Body of pancreas (tissue), 4 donors: ENCODE data around the gene DLGAP1.

ENCODE experiments used
- CTCF ChIP-seq, 7 experiments: fragments of 450-650 bp in 4 of 7; fragments of 200-600 bp in 3 of 7; sonication (generic) in 3 of 7; IDR thresholded peaks; one replicate each; pipeline ENCODE4 v1.5.1; 2016 to 2019; ENCODE audit warnings: antibody characterized with exemption in 7 of 7
- POLR2A ChIP-seq, 3 donors: fragments of 450-650 bp; IDR thresholded peaks; one replicate each; pipeline ENCODE4 v1.6.1; 2016; ENCODE audit warnings: antibody characterized with exemption in 3 of 3, mild to moderate bottlenecking in 2 of 3

GRCh38 chr18:3720159-3720558, 734.9 kb downstream of the DLGAP1 start:
- TF ChIP-seq CTCF (IDR thresholded peaks at IDR 0.05) (no peak), POLR2A (IDR thresholded peaks at IDR 0.05) (no peak)
